Lower leg skin (tissue), 4 donors: ENCODE results near the gene SMAD5. TPM values are rescaled to one million over a fixed set of nuclear protein-coding genes. Genes with fewer than 3 reads are reported as not detected.

Experiments used
- DNase-seq, 2 donors: peaks; one replicate each; pipeline ENCODE4 v3.0.0-alpha.2; 2019; ENCODE audit warnings: low spot score in 2 of 2
- H3K4me3 ChIP-seq: fragments of 200-600 bp; sonication (generic); 2 replicates; pipeline ENCODE4 v1.5.1; 2017; ENCODE audit warnings: mild to moderate bottlenecking, low read depth; ENCODE audit not compliant: poor library complexity, severe bottlenecking
- POLR2A ChIP-seq, 2 donors: fragments of 450-650 bp; IDR thresholded peaks; one replicate each; pipeline ENCODE4 v1.6.1; 2016 to 2017; ENCODE audit warnings: antibody characterized with exemption in 2 of 2, mild to moderate bottlenecking in 1 of 2, moderate library complexity in 1 of 2
- WGBS, 2 donors: methylation state at CpG; one replicate each; pipeline ENCODE4 v1.1.5; 2018; 5-methylcytosine and 5-hydroxymethylcytosine counted together
- intact Hi-C: fragments of 100-400 bp; cut with DNase I; formaldehyde crosslinking; loops from one replicate; pipeline ENCODE4 v1.15.0; 2023; ENCODE audit warnings: low total_unique reads
- total RNA-seq, 4 donors: library from RNA; depleted of rRNA; stranded (reverse); fragments of >200 nt; gene quantifications; one replicate each; pipeline ENCODE4 v1.1.0, GENCODE V29; 2016
- TF ChIP-seq, protein P1 (sequence below), 3 donors: fragments of 450-650 bp; IDR thresholded peaks; one replicate each; pipeline ENCODE4 v1.5.1; 2016; ENCODE audit warnings: antibody characterized with exemption in 3 of 3, mild to moderate bottlenecking in 3 of 3, moderate library complexity in 2 of 3

The SMAD5 gene
- total RNA-seq, 4 donors from 2014 or later: 43.3 to 102 (median 65.1) TPM

DNA sequence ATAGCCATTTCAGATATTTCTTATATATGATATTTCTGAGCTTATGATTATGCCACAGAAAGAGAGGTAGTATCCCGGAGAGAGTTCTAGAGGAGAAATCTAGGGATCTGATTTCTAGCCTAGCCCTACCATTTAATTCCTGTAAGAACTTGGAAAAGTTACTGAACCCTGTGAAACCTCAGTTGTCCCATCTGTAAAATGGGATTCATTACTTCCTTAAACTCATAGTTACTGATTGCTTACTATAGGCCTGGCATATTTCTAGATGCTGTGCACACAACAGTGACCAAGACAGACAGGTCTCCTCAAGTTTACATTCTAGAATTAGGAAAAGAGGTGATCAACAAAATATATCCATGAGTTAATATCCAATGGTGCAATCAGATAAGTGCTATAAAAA is 30.8 kb upstream of the SMAD5 start:
- TF ChIP-seq, protein P1, sequence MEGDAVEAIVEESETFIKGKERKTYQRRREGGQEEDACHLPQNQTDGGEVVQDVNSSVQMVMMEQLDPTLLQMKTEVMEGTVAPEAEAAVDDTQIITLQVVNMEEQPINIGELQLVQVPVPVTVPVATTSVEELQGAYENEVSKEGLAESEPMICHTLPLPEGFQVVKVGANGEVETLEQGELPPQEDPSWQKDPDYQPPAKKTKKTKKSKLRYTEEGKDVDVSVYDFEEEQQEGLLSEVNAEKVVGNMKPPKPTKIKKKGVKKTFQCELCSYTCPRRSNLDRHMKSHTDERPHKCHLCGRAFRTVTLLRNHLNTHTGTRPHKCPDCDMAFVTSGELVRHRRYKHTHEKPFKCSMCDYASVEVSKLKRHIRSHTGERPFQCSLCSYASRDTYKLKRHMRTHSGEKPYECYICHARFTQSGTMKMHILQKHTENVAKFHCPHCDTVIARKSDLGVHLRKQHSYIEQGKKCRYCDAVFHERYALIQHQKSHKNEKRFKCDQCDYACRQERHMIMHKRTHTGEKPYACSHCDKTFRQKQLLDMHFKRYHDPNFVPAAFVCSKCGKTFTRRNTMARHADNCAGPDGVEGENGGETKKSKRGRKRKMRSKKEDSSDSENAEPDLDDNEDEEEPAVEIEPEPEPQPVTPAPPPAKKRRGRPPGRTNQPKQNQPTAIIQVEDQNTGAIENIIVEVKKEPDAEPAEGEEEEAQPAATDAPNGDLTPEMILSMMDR (IDR thresholded peaks at IDR 0.05): no peak
- no peak for TF ChIP-seq POLR2A (IDR thresholded peaks at IDR 0.05)
- no peak overlapping the region for H3K4me3 ChIP-seq
- 95 to 100% methylated on average over 1 of the region's 1 CpG for WGBS, 2 donors
- no peak for DNase-seq
- intact Hi-C loops: no loop called here

DNA sequence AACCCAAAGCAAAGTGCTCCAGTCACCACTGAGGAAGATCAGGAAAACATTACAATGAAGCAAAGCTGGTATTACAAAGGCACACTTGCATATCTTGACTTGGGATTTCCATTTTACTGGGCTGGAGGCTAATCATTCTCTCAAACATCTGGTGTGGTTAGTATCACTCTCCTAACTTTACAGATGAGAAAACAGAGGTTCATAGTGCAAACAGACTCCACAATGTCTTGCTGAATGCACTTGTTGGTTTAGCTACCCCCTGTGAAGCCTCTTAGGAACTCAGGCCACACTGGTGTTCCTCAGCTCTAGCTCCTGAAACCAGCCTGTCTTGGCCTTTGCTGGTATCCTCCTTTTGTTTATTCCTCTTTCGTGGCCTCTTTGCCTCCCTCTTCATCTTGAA is 29.5 kb upstream of the SMAD5 start:
- WGBS, 2 donors: 91 to 97% methylated on average over 1 of the region's 1 CpG
- TF ChIP-seq, protein P1 (IDR thresholded peaks at IDR 0.05): no peak
- no peak for TF ChIP-seq POLR2A (IDR thresholded peaks at IDR 0.05)

DNA sequence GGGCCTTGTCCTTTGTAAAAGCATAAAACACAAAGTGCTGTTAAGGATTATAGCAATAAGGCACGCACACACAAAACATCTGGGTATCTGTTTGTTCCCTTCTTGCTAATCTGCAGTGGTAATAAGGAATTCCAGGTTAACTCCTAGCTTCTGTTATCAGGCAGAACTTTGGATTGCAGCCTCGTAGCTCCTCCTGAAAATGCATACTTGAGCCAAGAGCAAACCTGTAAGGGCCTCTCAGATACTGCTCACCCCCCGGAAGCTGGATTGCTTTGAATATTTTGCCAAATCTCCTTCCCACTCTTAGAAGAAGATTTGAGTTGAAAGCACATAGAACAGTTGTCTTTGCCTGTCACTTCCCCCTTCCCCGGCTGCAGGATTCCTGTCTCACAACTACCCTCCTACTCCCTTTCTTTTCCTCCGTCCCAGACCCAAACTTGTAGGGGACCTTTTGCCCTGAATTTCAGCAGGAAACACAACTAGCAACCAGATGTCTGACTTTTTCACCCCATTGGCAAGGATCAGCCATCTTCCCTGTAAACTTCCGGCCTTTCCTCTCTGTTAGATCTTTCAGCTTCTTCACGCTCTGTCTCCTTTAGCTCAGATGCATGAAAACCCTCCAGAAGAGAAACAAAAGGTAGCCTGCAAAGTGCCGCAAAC is 28.2 kb upstream of the SMAD5 start:
- 54 to 64% methylated on average over 8 of the region's 8 CpGs for WGBS, 2 donors
- TF ChIP-seq, protein P1 (IDR thresholded peaks at IDR 0.05): no peak
- DNase-seq: no peak
- no peak overlapping the region for H3K4me3 ChIP-seq
- intact Hi-C loops: no loop called here

More for the DNA sequence above, 29.5 kb upstream of the SMAD5 start:
- no peak overlapping the region for H3K4me3 ChIP-seq
- intact Hi-C loops: no loop called here
- no peak for DNase-seq

DNA sequence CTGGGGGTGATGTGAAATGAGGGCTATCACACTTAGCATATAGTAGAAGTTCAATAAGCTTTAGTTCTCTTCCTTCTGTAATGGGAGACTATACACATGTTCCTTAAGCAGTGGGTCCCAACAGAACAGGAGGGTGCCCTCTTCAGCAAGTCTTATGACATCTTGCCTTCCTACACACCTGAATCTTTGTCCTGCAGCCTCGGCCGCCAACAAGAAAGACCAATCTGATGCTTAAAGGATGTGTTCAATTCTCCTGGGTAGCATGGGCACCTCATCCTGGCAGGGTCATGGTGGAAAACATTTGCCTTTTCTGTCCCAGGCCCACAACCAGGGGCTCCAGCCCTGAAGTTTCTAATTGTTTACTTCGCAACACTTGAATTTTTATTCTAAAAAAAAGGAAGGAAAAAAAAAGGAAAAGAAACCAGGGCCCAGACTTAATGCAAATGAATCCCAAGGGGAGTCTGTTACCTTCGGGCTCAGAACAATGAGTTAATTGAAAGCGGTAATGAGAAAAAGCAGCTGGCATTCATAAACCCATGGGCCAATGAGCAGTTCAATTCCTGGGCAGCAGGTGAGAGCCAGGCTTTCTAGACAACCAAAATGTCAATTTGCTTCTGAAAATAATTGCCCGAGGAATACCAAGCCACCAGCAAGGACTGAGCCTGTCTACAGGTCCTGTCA is 26.2 kb upstream of the SMAD5 start:
- no peak overlapping the region for H3K4me3 ChIP-seq
- no peak for DNase-seq
- no peak for TF ChIP-seq POLR2A (IDR thresholded peaks at IDR 0.05)
- TF ChIP-seq, protein P1 (IDR thresholded peaks at IDR 0.05): no peak
- WGBS, 2 donors: 80 to 82% methylated on average over 6 of the region's 6 CpGs
- intact Hi-C loops: no loop called here

DNA sequence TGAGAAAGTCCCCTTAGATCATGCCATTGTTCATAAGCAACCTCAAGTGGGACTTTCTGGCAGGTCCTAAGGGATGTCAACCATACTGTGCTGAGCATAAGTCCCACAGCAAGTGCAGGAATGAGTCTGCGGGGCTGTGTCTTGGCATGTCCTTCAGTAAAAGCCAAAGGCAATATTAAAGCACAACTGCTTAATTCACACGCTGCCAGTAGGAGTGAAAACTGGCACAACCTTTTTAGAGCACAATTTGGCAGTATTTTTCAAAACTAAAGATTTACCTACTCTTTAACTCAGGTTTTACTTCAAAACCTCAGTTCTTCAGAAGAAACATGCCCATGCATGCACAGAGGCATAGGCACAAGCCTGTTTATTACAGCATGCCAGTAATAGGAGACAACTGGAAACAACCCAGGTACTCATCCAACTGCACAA is 24.4 kb upstream of the SMAD5 start:
- TF ChIP-seq, protein P1 (IDR thresholded peaks at IDR 0.05): no peak
- TF ChIP-seq POLR2A (IDR thresholded peaks at IDR 0.05): no peak
- DNase-seq: peak in 1 of 2 donors; percentile 20
- WGBS, 2 donors: 53 to 61% methylated on average over 2 of the region's 2 CpGs

More for the DNA sequence above, 24.4 kb upstream of the SMAD5 start:
- intact Hi-C loops: no loop called here
- H3K4me3 ChIP-seq: no peak overlapping the region
